Pancreas (tissue), 10 donors: ENCODE data around the gene CPED1. TPM values are rescaled to one million over a fixed set of nuclear protein-coding genes. Genes with fewer than 3 reads are reported as not detected.

ENCODE experiments used
- ATAC-seq, 4 donors: fragments of 200-7000 bp; cut with Tn5 transposase; one replicate each; pipeline versions ENCODE4 v1.8.0 to v1.9.1; 2020; ENCODE audit warnings: mild to moderate bottlenecking in 4 of 4, moderate library complexity in 4 of 4
- DNase-seq, 6 donors: peaks; one replicate each; pipeline ENCODE4 v3.0.0-alpha.2; 2020
- FAIRE-seq: peaks from 2 replicates; lab custom pipeline; 2012; peaks lifted over from hg19 to GRCh38; lab: Jason Lieb, UNC
- H3K27ac ChIP-seq, 4 donors: fragments of 200-600 bp; sonication (generic); 1 replicate in 3 of 4; 2 replicates in 1 of 4; pipeline versions ENCODE4 v1.5.0 to v1.8.0; 2020
- H3K27me3 ChIP-seq, 4 donors: fragments of 200-600 bp; one replicate each; pipeline ENCODE4 v1.8.0; 2021
- H3K36me3 ChIP-seq, 3 donors: fragments of 200-600 bp; sonication (generic) in 1 of 3; one replicate each; pipeline versions ENCODE4 v1.5.0 to v1.8.0; 2020 to 2021
- H3K4me1 ChIP-seq, 3 donors: fragments of 200-600 bp; one replicate each; pipeline ENCODE4 v1.8.0; 2021
- H3K4me3 ChIP-seq, 4 donors: fragments of 200-600 bp; sonication (generic) in 2 of 4; one replicate each; pipeline versions ENCODE4 v1.5.0 to v1.8.0; 2020 to 2021
- H3K9me3 ChIP-seq, 4 donors: fragments of 200-600 bp; one replicate each; pipeline ENCODE4 v1.8.0; 2021
- CTCF ChIP-seq, 4 donors: fragments of 200-600 bp; sonication (generic) in 3 of 4; IDR thresholded peaks; one replicate each; pipeline versions ENCODE4 v1.5.0 to v1.8.0; 2021; ENCODE audit warnings: antibody characterized with exemption in 4 of 4
- WGBS, 2 donors: extraction: QIAGEN DNeasy Blood & Tissue Kit; methylation state at CpG; one replicate each; pipeline ENCODE4 v1.1.7; 2013; 5-methylcytosine and 5-hydroxymethylcytosine counted together
- intact Hi-C, 3 donors: fragments of 100-400 bp; cut with DNase I; formaldehyde crosslinking; loops; one replicate each; pipeline versions ENCODE4 v1.11.1 to v1.14.2; 2022
- polyA plus RNA-seq, 2 donors: library from polyadenylated mRNA; stranded (reverse); fragments of 200-250 nt; gene quantifications; one replicate each; pipeline ENCODE4 v1.2.3, GENCODE V29; 2013
- total RNA-seq, 6 donors: library from RNA; stranded (reverse); fragmentation: NEBNext Ultra II Directional in 4 of 6; extraction: Animal tissue kit (Norgen Biotek cat#: 25700) in 4 of 6; gene quantifications; one replicate each; pipeline versions ENCODE4 v1.2.1 to v1.2.4, GENCODE V29; 2021 to 2023
- donor health status: healthy with polysubstance abuse.
- donor health status: DM: no; HTN: no; CAD: no; lungs with moderate emphysema.
- donor health status: DM: no; HTN: no; CAD: no.
- donor health status: control.
- donor health status: control.
- donor health status: Bipolar disorder and iron deficiency.
- donor health status: DM: yes; HTN: yes; CAD: no.
- donor health status: DM: no; HTN: no; CAD: no.
- donor health status: DM: no; HTN: no; CAD: no.
- donor health status: DM: yes; HTN: yes; CAD: no.

The CPED1 gene
- total and polyA plus RNA-seq, 8 donors, result 0.57 to 6.1 (median 1.3) TPM

- DNase-seq (no peak), ATAC-seq (no peak), FAIRE-seq (no peak)
- H3K4me1 ChIP-seq, result no peaks in the 10 kb centered on the region
- intact Hi-C loops, result no loop called here
- no peaks in the 10 kb centered on the region for H3K36me3 ChIP-seq
- H3K27me3 ChIP-seq, result no peaks in the 10 kb centered on the region
- H3K4me3 ChIP-seq, result no peak overlapping the region
- H3K27ac ChIP-seq, result no peak overlapping the region
- WGBS, 2 donors, result 80 to 92% methylated on average over 3 of the region's 3 CpGs
- no peaks in the 10 kb centered on the region for H3K9me3 ChIP-seq
- TF ChIP-seq CTCF (IDR thresholded peaks at IDR 0.05), result no peak
Measured at GRCh38 chr7:121159553-121159952, 171.0 kb downstream of the CPED1 start.

GRCh38 chr7:121160150-121161008 is 171.9 kb downstream of the CPED1 start:
- Histone ChIP-seq H3K36me3 (no peaks in the 10 kb centered on the region), H3K9me3 (no peaks in the 10 kb centered on the region), H3K4me1 (no peaks in the 10 kb centered on the region), H3K27ac (no peak overlapping the region), H3K27me3 (no peaks in the 10 kb centered on the region), H3K4me3 (no peak overlapping the region)
- DNase-seq, result no peak
- intact Hi-C loops, result no loop called here
- ATAC-seq, result no peak
- 66 to 74% methylated on average over 4 of the region's 4 CpGs for WGBS, 2 donors
- no peak for TF ChIP-seq CTCF (IDR thresholded peaks at IDR 0.05)
- no peak for FAIRE-seq

DNA sequence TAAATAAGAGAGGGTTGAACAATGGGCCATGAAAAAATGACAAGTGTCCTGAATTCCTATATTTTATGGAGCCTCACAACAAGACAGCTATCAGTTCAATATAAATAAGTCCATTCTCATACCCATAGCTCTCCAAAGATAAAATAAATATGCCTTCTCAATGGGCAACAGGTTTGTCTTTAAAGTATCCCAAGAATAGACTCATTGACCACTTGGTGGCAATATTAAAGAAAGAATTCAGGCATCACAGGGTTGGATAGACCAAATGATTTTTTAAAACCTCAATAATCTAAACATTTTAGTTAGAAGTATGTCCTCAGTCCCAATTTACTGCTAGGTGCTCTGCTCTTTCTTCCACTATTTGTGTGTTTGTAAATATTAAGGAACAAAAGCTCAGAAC is 175.2 kb downstream of the CPED1 start:
- Histone ChIP-seq H3K4me3 (no peak overlapping the region), H3K9me3 (no peaks in the 10 kb centered on the region), H3K27ac (no peak overlapping the region), H3K4me1 (no peaks in the 10 kb centered on the region), H3K36me3 (no peaks in the 10 kb centered on the region), H3K27me3 (no peaks in the 10 kb centered on the region)
- no peak for TF ChIP-seq CTCF (IDR thresholded peaks at IDR 0.05)
- ATAC-seq (no peak), DNase-seq (no peak), FAIRE-seq (no peak)
- intact Hi-C loops, result no loop called here

GRCh38 chr7:121164247-121164646 is 175.7 kb downstream of the CPED1 start:
- TF ChIP-seq CTCF (IDR thresholded peaks at IDR 0.05), result no peak
- Histone ChIP-seq H3K36me3 (no peaks in the 10 kb centered on the region), H3K9me3 (no peaks in the 10 kb centered on the region), H3K27ac (no peak overlapping the region), H3K4me3 (no peak overlapping the region), H3K27me3 (no peaks in the 10 kb centered on the region), H3K4me1 (no peaks in the 10 kb centered on the region)
- ATAC-seq (no peak), DNase-seq (no peak), FAIRE-seq (no peak)
- intact Hi-C loops, result no loop called here
- WGBS, 2 donors, result 88% methylated on average over 3 of the region's 3 CpGs

- intact Hi-C loops, result no loop called here
- 63% methylated on average over 3 of the region's 3 CpGs for WGBS, 2 donors
- FAIRE-seq, result no peak
Measured at GRCh38 chr7:121166916-121167315, 178.4 kb downstream of the CPED1 start.

More at GRCh38 chr7:121166916-121167315, 178.4 kb downstream of the CPED1 start:
- no peak overlapping the region for H3K27ac ChIP-seq
- no peak for ATAC-seq
- H3K36me3 ChIP-seq, result no peaks in the 10 kb centered on the region
- no peak overlapping the region for H3K4me3 ChIP-seq
- H3K27me3 ChIP-seq, result no peaks in the 10 kb centered on the region
- no peaks in the 10 kb centered on the region for H3K9me3 ChIP-seq
- DNase-seq, result no peak
- no peaks in the 10 kb centered on the region for H3K4me1 ChIP-seq
- TF ChIP-seq CTCF (IDR thresholded peaks at IDR 0.05), result no peak
